GM19239 (cell line): ENCODE measurements around the gene GPC6.
"Not testable (repeated sequence)": the region's sequence is repeated elsewhere in the genome, so short reads cannot be mapped to it uniquely, and the experiment has no call there.

ENCODE experiments used
- DNase-seq: peaks from one replicate; pipeline ENCODE4 v3.0.0; 2011; ENCODE audit warnings: low spot score; ENCODE audit not compliant: insufficient read length
- FAIRE-seq: peaks from 2 replicates; lab custom pipeline; 2011; peaks lifted over from hg19 to GRCh38; lab: Jason Lieb, UNC

GPC6 gene

DNA sequence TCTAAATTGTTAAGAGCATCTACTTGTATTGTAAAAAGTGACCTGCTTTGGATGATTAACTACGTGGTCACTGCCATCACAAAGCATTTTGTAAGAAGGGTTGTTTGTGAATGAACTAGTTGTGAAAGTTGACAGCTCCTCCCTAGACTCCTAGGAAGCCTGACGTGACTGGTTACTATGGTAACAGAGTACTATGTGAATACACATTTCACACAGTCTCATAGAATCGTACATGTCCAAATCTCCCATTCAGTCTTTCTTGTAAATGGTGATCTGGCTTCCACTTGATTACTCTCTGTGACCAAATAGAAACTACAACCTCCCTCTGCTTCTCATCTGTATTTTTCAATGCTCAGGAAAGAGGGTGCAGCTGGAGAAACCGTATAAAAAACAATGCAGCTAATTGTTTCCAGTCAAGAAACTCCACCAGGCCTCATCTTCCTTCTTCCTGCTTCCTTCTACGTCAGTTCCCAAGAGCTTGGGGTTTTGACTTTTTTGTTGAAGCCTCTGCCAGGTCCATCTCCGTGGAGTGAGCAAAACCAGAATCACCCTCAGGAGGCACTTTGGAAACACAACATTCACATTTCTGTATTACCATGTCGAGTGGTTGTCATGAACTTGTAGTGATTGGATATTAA, 83.4 kb downstream of the GPC6 start:
- FAIRE-seq, result no peak
- no peak for DNase-seq

DNA sequence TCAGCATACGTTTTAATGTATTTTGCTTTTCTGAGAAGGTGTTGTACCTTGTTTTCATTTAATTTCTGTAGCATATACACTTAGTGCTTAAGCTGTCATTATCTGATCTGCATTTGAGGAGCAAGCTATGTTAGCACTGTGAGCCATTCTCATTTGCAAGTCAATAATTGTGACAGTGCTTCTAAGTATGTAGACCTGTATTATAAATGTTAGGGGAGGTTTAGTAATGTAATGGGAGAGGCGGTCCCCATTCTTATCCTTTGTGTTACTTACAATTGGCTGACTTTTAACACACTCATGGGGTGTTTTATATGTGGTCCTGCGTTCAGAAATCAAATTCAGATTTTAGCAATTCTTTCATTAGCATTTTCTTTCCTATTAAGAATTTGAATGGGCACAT, 90.2 kb downstream of the GPC6 start:
- FAIRE-seq, result no peak

GRCh38 chr13:93318534-93319254, 92.1 kb downstream of the GPC6 start:
- no peak for DNase-seq
- no peak for FAIRE-seq

More for the DNA sequence above, 90.2 kb downstream of the GPC6 start:
- no peak for DNase-seq

DNA sequence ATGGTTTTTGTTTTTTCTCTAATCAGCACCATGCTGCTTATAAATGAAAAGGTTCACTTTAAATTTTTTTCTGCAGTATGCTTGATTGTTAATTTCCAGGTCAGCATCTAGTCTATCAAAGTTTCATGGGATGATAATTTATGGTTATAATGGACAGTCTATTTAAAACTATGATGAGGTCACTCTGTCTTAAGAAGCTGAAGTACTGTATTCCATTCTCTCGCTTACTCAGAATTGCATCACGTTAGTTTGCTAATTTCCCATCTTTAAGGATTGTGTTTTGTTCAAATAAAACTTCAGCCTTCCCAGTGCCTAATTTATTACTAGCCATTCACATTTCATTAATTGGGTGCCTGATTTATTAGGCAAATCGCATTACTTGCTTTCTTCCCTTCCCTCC, 94.3 kb downstream of the GPC6 start:
- no peak for FAIRE-seq
- no peak for DNase-seq

GRCh38 chr13:93323880-93324279, 97.3 kb downstream of the GPC6 start:
- not testable (repeated sequence) for FAIRE-seq, DNase-seq

- FAIRE-seq, result no peak
- no peak for DNase-seq
Measured at GRCh38 chr13:93325303-93326233, 99.0 kb downstream of the GPC6 start.

DNA sequence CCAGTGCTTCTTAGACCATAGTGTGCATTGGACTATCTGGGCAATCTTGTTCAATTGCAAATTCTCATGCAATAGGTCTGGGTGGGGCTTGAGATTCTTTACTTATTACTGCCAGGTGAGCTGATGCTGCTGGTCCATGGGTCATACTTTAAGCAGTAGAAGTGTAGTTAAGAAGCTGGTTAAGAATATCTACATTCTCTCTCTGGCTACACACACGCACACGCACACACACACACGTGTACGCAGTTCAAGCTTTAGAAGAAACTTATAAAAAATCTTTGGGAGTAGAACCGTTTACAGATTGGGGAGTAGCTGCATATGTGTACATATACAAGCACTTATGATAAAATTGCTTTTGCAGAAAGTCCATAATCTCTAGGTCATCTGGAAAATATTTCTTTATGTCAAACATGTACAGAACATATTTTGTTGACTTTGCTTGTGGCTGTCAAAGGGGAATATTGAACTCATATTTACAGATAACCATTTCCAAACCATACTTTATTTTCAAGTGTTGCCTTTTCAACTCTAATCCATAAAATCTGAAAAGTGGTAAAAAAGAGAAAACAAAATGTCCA, 99.7 kb downstream of the GPC6 start:
- FAIRE-seq (no peak), DNase-seq (no peak)

DNA sequence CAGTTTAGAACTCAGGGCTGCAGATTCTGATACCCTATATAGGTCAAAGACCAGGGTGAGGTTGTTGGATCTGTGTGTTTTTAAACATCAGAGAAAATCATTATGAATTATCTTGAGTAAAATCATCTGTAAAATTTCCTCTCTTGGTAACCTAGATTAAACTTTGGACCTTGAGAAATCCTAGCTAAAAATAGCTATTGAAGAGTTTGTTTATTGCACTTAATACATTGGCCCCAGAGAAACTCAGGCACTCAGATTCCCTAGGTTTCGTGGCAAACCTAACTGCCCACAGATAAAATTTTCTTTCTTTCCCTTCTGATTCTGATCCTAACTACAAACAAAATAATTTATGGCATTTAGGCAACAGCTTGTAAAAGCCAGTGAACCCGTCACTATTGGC, 102.3 kb downstream of the GPC6 start:
- FAIRE-seq (no peak), DNase-seq (no peak)

DNA sequence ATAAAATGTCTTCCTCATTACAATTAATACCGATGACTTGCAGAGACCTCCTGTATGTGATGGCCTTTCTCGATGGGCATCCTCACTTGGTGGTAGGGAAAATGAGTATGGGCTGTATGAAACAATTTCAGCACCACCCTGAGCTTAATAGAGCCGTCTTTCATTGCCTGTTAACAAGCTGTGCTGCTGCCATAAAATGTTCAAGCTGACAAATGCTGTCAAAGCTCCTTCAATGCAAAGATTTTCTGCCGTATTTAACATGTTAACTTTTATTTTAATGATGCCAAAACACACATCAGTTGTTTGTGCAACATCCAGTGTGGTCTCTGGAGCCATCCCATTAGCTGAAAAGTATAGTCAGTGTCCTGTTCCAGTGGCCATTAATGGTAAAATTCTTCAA, 110.1 kb downstream of the GPC6 start:
- DNase-seq (no peak), FAIRE-seq (no peak)

- no peak for FAIRE-seq
Measured at GRCh38 chr13:93338030-93338429, 111.4 kb downstream of the GPC6 start.

DNA sequence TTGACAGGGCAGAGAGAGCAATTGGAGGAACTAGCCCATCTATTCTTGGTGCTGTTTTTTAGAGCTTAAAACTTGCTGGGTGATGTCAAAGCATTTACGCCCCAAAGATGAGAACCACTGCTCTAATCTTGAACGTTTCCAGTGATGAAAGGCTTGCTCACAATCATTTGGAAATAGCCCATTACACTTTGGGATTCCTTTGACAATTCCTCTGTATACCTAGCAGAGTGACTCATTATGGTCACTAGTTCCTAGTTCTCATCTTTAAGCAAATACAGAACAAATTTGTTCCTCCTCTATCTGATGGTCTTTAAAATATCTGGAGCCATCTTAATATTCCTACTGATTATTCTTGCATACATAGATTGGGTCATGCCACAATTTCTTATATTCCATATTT, 112.3 kb downstream of the GPC6 start:
- no peak for FAIRE-seq

More at GRCh38 chr13:93338030-93338429, 111.4 kb downstream of the GPC6 start:
- DNase-seq, result no peak

DNA sequence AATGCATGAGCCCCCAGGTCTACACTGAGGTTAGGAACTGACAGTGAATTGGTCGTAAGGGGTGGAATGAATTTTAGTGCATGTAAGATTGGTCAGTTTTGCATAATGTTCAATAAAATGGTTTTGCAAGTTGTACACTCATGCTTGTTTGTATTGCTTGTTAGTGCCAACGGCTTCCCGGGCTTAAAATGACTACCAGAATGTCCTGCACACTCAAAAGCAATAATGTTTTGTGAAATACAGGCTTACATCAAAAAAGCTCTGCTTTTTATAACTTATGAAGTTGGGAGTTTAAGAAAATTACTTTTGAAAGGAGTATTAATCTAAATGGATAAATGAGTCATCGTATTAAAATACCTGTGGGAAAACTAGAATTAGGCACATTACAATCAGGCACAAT, 112.9 kb downstream of the GPC6 start:
- DNase-seq (no peak), FAIRE-seq (no peak)

More for the DNA sequence above, 112.3 kb downstream of the GPC6 start:
- no peak for DNase-seq

- no peak for DNase-seq
- no peak for FAIRE-seq
Measured at GRCh38 chr13:93341517-93341916, 114.9 kb downstream of the GPC6 start.

DNA sequence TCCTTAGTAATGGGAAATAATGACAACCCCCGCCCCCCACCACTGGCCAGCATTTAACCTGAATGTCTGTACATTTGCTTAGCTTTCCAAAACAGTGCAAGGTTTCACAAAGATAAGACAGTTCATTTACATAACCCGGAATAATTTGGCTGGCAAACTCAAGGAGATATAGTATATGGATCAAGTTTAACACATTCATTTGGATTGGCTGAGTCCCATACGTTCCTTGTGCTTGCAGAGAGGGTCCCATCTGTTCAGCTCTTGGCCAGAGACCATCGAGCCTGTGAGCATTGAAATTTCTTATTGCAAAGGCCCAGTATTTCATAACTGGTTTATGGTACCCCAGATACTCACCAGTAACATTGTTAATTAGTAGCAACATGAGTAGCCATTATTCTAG, 116.5 kb downstream of the GPC6 start:
- DNase-seq (no peak), FAIRE-seq (no peak)

DNA sequence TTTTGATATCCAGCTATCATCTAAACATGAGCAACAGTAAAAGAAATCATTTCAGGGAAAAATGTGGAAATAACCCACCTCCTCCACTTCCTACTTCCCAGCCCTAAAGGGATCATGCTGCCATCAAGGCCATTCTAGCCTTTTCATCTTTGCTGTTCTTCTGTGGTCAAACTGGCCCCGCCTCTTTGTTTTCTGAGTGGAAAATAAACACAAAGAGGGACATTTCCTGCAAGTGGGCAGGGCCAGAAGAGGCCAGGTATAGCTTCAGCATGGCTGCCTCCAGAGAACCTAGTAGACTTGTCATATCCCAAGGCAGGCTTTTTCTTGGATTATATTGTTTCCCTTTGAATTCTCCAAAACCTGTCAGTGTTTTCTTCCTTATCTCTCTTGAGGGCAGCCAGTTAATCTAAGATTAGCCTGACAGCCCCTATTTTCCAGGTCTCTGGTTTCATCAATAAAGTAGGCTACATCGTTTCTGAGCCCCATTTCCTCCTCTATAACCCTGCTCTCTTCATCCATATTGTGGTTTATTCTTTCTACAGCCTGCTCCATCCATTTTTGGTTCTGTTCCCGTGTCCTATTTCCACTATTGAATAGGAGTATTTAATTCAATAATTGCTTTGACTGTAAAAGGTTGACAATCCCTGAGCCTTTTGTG, 117.6 kb downstream of the GPC6 start:
- DNase-seq (no peak), FAIRE-seq (no peak)

GRCh38 chr13:93345024-93345423, 118.4 kb downstream of the GPC6 start:
- DNase-seq (no peak), FAIRE-seq (no peak)

DNA sequence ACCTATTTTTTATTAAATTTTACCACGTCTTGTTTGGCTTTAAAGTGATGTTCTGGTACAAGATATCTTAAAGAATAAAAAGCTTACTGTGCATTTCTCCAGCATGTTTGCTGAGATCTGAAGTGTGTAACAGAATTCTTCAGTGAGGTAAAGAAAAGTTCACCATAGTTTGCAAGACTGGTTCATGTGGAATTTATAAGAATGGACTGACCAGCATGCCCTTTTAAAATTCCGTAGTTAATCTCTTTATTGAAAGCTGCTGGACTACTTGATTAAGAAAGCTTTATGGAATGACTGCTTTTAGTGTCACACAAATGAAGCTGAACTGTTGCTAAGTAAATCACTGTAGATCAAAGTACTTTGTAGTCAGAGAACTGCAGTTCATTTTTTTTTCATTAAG, 119.2 kb downstream of the GPC6 start:
- FAIRE-seq, result no peak
- no peak for DNase-seq

- no peak for DNase-seq
- FAIRE-seq, result no peak
Measured at GRCh38 chr13:93352616-93353015, 126.0 kb downstream of the GPC6 start.

DNA sequence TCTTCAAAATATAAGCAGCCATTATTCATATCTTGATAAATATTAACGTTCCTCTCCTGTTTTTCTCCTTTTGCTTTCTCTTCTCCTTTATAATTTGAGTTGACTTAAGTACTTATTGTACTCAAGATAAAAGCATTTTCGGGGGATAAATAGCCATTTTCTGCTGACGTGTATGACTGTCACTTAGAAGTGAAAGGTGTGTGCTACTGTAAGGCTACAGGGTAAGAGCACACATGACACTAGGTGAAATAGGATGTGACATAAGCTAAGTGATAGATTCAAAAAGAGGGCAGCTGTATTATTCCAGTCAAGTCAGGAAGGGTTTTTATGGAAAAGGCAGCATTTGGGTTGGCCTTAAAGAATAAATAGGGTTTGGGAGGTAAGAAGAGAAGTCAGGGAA, 128.5 kb downstream of the GPC6 start:
- DNase-seq (no peak), FAIRE-seq (no peak)

- no peak for DNase-seq
- no peak for FAIRE-seq
Measured at GRCh38 chr13:93356469-93356868, 129.9 kb downstream of the GPC6 start.
